Measurements from ENCODE around the gene NXPE3. TPM values are rescaled to one million over a fixed set of nuclear protein-coding genes. Genes with fewer than 3 reads are reported as not detected.

Gene NXPE3
- total and polyA plus RNA-seq, 9 of the 15 experiments (the other 6 are each of a cell fraction or from before 2014, with no cell fraction given): 0.25 to 2.5 (median 0.95) TPM

DNA sequence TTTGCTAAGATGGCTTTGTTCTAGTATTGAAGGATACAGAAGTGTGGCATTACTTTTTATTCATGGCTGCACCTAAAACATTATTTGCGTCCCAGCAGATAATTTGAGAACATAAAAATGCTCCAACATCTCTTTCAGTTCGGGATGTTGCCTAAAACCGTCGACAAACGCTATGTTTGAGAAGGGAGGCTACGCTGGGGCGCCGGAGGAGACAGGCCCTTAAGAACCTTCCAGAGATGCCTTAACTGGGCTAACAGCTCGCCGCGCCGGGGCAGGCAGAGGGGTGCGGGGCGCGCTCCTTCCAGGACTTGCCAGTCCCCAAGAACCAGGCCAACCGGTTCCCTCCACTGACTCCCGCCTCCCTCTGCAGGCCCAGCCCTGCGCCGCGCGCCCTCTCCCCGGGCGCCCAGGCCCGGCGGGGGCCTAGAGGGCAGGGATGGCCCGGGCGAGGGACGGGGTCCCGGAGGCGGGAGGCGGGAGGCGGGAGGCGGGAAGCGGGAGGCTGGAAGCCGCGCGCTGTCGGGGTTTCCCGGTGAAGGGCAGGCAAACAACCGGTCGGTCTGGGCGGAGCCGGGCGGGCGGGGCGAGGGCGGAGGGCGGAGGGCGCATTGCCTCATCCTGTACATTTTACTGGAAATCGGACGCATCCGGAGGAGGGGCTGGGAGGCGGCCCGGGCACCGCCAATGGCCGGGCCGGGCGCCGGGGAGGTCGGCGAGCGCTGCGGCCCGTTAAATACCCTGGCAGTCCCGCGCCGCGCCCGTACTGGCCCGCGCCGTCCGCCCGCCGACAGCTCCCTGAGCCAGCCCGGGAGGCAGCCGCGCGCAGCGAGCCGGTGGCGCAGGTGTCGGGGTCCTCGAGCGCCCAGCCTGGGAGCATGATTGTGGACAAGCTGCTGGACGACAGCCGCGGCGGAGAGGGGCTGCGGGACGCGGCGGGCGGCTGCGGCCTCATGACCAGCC is 70.0 kb downstream of the NXPE3 start, which contains the start of gene NFKBIZ:
Gene NFKBIZ, plus strand, starts transcription at position 761 of the 960 bp plus-strand sequence. Its CDS starts 115 bp downstream, at position 876.
- Histone ChIP-seq H3K4me3 (peak within 1 kb of the TSS; percentile 86), H3K9ac (ENCODE audit: insufficient read depth in 1 of 2, low read depth in 2 of 2, low read length in 2 of 2) (peak within 1 kb of the TSS; percentile 82 to 94), H3K27me3 (ENCODE audit: control insufficient read depth in 2 of 2, insufficient read depth in 2 of 2, low read length in 2 of 2) (no peaks in the 10 kb centered on the region), H3K4me2 (ENCODE audit: insufficient read depth, low read length) (peak within 1 kb of the TSS; percentile 80), H3K4me1 (replicated peaks in 1 of 2; ENCODE audit: control insufficient read depth in 2 of 2, insufficient read depth in 2 of 2, low read length in 2 of 2) (peaks cover 8 to 10% of the 10 kb centered on the region in 2 experiments; a peak in 3 of 5 replicates), H4K20me1 (replicated peaks; ENCODE audit: control insufficient read depth, insufficient read depth, low read length) (peaks cover 6% of the 10 kb centered on the region; the same call in 1 of the 2 replicates), H3K27ac (ENCODE audit: extremely low read depth, low read depth, low read length) (peak within 1 kb of the TSS; percentile 81), H3K9me1 (ENCODE audit: control insufficient read depth, insufficient read depth, low read length) (no peaks in the 10 kb centered on the region), H3K79me2 (ENCODE audit: control insufficient read depth, insufficient read depth, low read length) (peaks cover 25% of the 10 kb centered on the region), H2AFZ (ENCODE audit: low read depth, low read length) (peak within 1 kb of the TSS; percentile 90), H3K36me3 (ENCODE audit: control insufficient read depth, insufficient read depth, low read length) (peaks cover 24% of the 10 kb centered on the region), H3K9me3 (replicated peaks; ENCODE audit: control insufficient read depth, insufficient read depth, low read depth, low read length) (no peaks in the 10 kb centered on the region)
- FAIRE-seq: no peak
- ATAC-seq: peak; percentile 93
- WGBS (ENCODE audit: insufficient coverage, low coverage, missing lambda C conversion rate): 4% methylated on average over 29 of the region's 95 CpGs
- no TSS peak for BruUV-seq (replicated peaks)
- POLR2A ChIA-PET: interaction anchor here (0.5 to 2.2 kb wide), 13 partner anchors 10 to 1939 kb away, joined by 3 to 16 read pairs (median 4); partner anchors contain the start of gene CEP97
- in situ Hi-C loops (cut with MboI): no loop called here
- CTCF ChIA-PET (ENCODE audit: low intra/inter-chr PET ratio): no interaction called here
- DNase-seq (ENCODE audit: extremely low read depth in 1 of 4, low spot score in 3 of 4): peak; percentile 82 to 91 (median 86)
- intact Hi-C loops (cut with micrococcal nuclease): no loop called here
- TF ChIP-seq CXXC5 (CRISPR knock-in tag; IDR thresholded peaks at IDR 0.05): peak; percentile 75
- no peak for TF ChIP-seq NRF1 (conservative IDR thresholded peaks at IDR 0.05 in 1 of 2, IDR thresholded peaks at IDR 0.05 in 1 of 2)
- peak; percentile 79 for TF ChIP-seq POLR2AphosphoS5 (IDR thresholded peaks at IDR 0.05; ENCODE audit: control insufficient read depth, insufficient read depth, low read depth, low read length)
- TF ChIP-seq E2F6 (IDR thresholded peaks at IDR 0.05; ENCODE audit: borderline replicate concordance in 1 of 2, extremely low read depth in 1 of 2, insufficient read depth in 1 of 2, insufficient read length in 1 of 2, low read depth in 1 of 2, low read length in 1 of 2, poor library complexity in 1 of 2, severe bottlenecking in 1 of 2): peak in 1 of 2 experiments; percentile 41
- peak; percentile 29 to 98; a peak in 3 of 4 replicates for TF ChIP-seq NONO (IDR thresholded peaks at IDR 0.05; ENCODE audit: low read depth in 2 of 2, low read length in 1 of 2)
- no peak for TF ChIP-seq ESRRA (IDR thresholded peaks at IDR 0.05; ENCODE audit: borderline replicate concordance, low read depth)
- no peak for TF ChIP-seq ETS2 (tag; IDR thresholded peaks at IDR 0.05; ENCODE audit: borderline replicate concordance, poor library complexity, severe bottlenecking)
- no peak for TF ChIP-seq ZFP1 (CRISPR knock-in tag; IDR thresholded peaks at IDR 0.05)
- TF ChIP-seq, protein P1, sequence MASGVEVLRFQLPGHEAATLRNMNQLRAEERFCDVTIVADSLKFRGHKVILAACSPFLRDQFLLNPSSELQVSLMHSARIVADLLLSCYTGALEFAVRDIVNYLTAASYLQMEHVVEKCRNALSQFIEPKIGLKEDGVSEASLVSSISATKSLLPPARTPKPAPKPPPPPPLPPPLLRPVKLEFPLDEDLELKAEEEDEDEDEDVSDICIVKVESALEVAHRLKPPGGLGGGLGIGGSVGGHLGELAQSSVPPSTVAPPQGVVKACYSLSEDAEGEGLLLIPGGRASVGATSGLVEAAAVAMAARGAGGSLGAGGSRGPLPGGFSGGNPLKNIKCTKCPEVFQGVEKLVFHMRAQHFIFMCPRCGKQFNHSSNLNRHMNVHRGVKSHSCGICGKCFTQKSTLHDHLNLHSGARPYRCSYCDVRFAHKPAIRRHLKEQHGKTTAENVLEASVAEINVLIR (CRISPR knock-in tag; IDR thresholded peaks at IDR 0.05): no peak
- peak; percentile 92 for TF ChIP-seq POLR2H (tag; IDR thresholded peaks at IDR 0.05; ENCODE audit: low read depth)
- TF ChIP-seq GABPA (tag; conservative IDR thresholded peaks at IDR 0.05; ENCODE audit: low read depth): peak; percentile 42
- no peak for TF ChIP-seq BACH1 (tag; IDR thresholded peaks at IDR 0.05)
- 0 out of 4 replicates have a peak, but pooled peaks of 1 of the 2 experiments have one; percentile 9 for TF ChIP-seq RCOR1 (IDR thresholded peaks at IDR 0.05; ENCODE audit: borderline replicate concordance in 1 of 2, low read depth in 2 of 2, low read length in 2 of 2)
- peak; percentile 60 for TF ChIP-seq RBM22 (IDR thresholded peaks at IDR 0.05; ENCODE audit: low read depth, low read length, poor library complexity, severe bottlenecking)
- TF ChIP-seq HNRNPK (IDR thresholded peaks at IDR 0.05; ENCODE audit: low read depth, low read length, poor library complexity, severe bottlenecking): peak; percentile 16

All from K562 (cell line).